ENCODE data around the gene SEMA3G.

Gene SEMA3G

GRCh38 chr3:52432225-52432624 lies 12.7 kb downstream of the SEMA3G start:
- Histone ChIP-seq H3K4me3 (ENCODE audit: insufficient read depth in 1 of 2, low read depth in 1 of 2, low read length in 2 of 2) (no peak overlapping the region), H2AK5ac (ENCODE audit: low read length, severe bottlenecking) (no peak overlapping the region), H4K8ac (ENCODE audit: low read length) (no peak overlapping the region), H3K4ac (ENCODE audit: low read depth in 1 of 2, low read length in 2 of 2) (no peak overlapping the region), H2BK15ac (ENCODE audit: low read depth, poor library complexity, severe bottlenecking) (no peak overlapping the region), H3K27ac (ENCODE audit: low read length, poor library complexity, severe bottlenecking) (no peak overlapping the region), H3K4me2 (ENCODE audit: low read length, poor library complexity, severe bottlenecking) (no peak overlapping the region), H2BK12ac (ENCODE audit: low read length in 2 of 2) (no peak overlapping the region), H3K9ac (ENCODE audit: low read length) (no peak overlapping the region), H3K23ac (ENCODE audit: low read length in 2 of 2) (no peak overlapping the region), H3K9me3 (ENCODE audit: control insufficient read depth, low read length) (no peaks in the 10 kb centered on the region), H3K18ac (ENCODE audit: low read depth in 1 of 2, low read length in 2 of 2) (no peak overlapping the region), H4K91ac (ENCODE audit: low read length) (no peak overlapping the region), H3K14ac (ENCODE audit: low read length in 2 of 2) (no peak overlapping the region), H2AFZ (ENCODE audit: low read depth, low read length) (no peak overlapping the region), H3K4me1 (ENCODE audit: control insufficient read depth, insufficient read depth, low read depth, low read length) (peaks cover 2% of the 10 kb centered on the region), H3K79me1 (replicated peaks; ENCODE audit: low read length, poor library complexity, severe bottlenecking) (no peaks in the 10 kb centered on the region), H3K36me3 (ENCODE audit: control insufficient read depth in 1 of 2, insufficient read depth in 2 of 2, low read depth in 1 of 2, low read length in 2 of 2) (no peaks in the 10 kb centered on the region), H3K27me3 (ENCODE audit: control insufficient read depth in 1 of 2, insufficient read depth in 1 of 2, low read length in 2 of 2) (peaks cover 10 to 35% of the 10 kb centered on the region in 2 experiments), H2BK120ac (ENCODE audit: low read depth, low read length) (no peak overlapping the region), H2BK5ac (ENCODE audit: low read depth, low read length, poor library complexity, severe bottlenecking) (no peak overlapping the region)
- 73% methylated on average over 6 of the region's 6 CpGs for WGBS
- DNase-seq = no peak

DNA sequence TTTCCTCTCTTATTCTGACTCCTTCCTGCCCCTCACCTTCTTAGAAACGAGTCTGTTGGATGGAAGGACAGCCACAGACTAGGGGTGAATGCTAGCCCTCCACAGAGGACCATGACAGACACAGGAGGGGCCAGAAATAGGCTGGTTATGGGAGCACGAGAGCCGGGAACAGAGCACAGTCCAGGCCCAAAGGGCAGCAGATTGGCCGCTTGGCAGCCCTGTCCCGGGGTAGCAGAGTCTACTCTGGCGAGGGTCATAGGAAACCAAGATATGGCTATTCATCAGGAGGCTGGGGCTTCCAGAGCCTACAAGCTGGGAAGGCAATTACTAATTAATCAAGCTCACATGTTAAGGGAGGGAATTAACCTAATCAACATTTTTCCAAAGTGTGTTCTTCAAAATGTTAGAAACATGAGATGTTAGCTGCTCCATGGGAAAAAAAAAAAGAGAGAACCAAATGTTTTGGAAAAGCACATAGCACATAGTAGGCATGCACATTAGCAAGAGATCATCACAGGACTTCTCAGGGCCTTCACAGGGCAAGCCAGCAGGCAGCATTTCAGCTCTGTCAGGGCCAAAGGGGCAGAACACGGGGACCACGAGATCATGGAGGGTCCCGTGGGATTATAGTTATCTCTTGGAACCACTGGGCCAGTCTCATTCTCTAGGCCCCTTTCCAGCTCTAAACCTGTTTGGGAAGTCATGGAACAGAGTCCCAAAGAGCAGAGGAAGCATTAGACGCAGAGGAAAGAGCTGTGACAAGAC lies 13.3 kb downstream of the SEMA3G start:
- peaks cover 10 to 35% of the 10 kb centered on the region in 2 experiments for H3K27me3 ChIP-seq (ENCODE audit: control insufficient read depth in 1 of 2, insufficient read depth in 1 of 2, low read length in 2 of 2)
- no peak overlapping the region for H2BK15ac ChIP-seq (ENCODE audit: low read depth, poor library complexity, severe bottlenecking)
- DNase-seq = no peak
- no peak overlapping the region for H3K18ac ChIP-seq (ENCODE audit: low read depth in 1 of 2, low read length in 2 of 2)
- no peak overlapping the region for H3K27ac ChIP-seq (ENCODE audit: low read length, poor library complexity, severe bottlenecking)
- H3K14ac ChIP-seq (ENCODE audit: low read length in 2 of 2) = no peak overlapping the region
- no peak overlapping the region for H2BK12ac ChIP-seq (ENCODE audit: low read length in 2 of 2)
- no peak overlapping the region for H3K4me2 ChIP-seq (ENCODE audit: low read length, poor library complexity, severe bottlenecking)
- no peaks in the 10 kb centered on the region for H3K36me3 ChIP-seq (ENCODE audit: control insufficient read depth in 1 of 2, insufficient read depth in 2 of 2, low read depth in 1 of 2, low read length in 2 of 2)
- H3K23ac ChIP-seq (ENCODE audit: low read length in 2 of 2) = no peak overlapping the region
- WGBS = 84% methylated on average over 8 of the region's 10 CpGs
- H2AFZ ChIP-seq (ENCODE audit: low read depth, low read length) = no peak overlapping the region
- no peaks in the 10 kb centered on the region for H3K79me1 ChIP-seq (replicated peaks; ENCODE audit: low read length, poor library complexity, severe bottlenecking)
- no peak overlapping the region for H2BK120ac ChIP-seq (ENCODE audit: low read depth, low read length)
- H2AK5ac ChIP-seq (ENCODE audit: low read length, severe bottlenecking) = no peak overlapping the region
- no peak overlapping the region for H4K91ac ChIP-seq (ENCODE audit: low read length)
- no peaks in the 10 kb centered on the region for H3K9me3 ChIP-seq (ENCODE audit: control insufficient read depth, low read length)
- no peak overlapping the region for H4K8ac ChIP-seq (ENCODE audit: low read length)
- no peak overlapping the region for H3K4me3 ChIP-seq (ENCODE audit: insufficient read depth in 1 of 2, low read depth in 1 of 2, low read length in 2 of 2)
- H3K9ac ChIP-seq (ENCODE audit: low read length) = no peak overlapping the region
- no peak overlapping the region for H2BK5ac ChIP-seq (ENCODE audit: low read depth, low read length, poor library complexity, severe bottlenecking)
- peaks cover 2% of the 10 kb centered on the region for H3K4me1 ChIP-seq (ENCODE audit: control insufficient read depth, insufficient read depth, low read depth, low read length)
- H3K4ac ChIP-seq (ENCODE audit: low read depth in 1 of 2, low read length in 2 of 2) = no peak overlapping the region

DNA sequence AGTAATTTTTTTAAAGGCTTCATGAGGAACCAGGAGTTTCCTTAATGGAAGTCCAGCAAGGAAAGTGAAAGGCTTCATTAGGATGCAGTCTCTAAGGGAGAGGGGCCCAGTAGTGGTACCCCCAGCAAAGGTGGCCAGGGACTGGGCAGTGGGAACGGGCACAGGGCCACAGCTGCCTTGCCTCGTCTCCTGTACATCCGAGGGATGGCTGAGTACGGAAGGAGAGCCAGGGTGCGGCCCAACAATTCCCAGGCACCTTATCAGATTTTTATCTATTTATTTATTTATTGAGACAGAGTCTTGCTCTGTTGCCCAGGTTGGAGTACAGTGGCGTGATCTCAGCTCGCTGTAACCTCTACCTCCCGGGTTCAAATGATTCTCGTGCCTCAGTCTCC lies 14.5 kb downstream of the SEMA3G start:
- Histone ChIP-seq H2BK12ac (ENCODE audit: low read length in 2 of 2) (no peak overlapping the region), H2BK120ac (ENCODE audit: low read depth, low read length) (no peak overlapping the region), H3K79me1 (replicated peaks; ENCODE audit: low read length, poor library complexity, severe bottlenecking) (no peaks in the 10 kb centered on the region), H3K4ac (ENCODE audit: low read depth in 1 of 2, low read length in 2 of 2) (no peak overlapping the region), H3K36me3 (ENCODE audit: control insufficient read depth in 1 of 2, insufficient read depth in 2 of 2, low read depth in 1 of 2, low read length in 2 of 2) (no peaks in the 10 kb centered on the region), H3K27me3 (ENCODE audit: control insufficient read depth in 1 of 2, insufficient read depth in 1 of 2, low read length in 2 of 2) (peaks cover 10 to 26% of the 10 kb centered on the region in 2 experiments), H3K9me3 (ENCODE audit: control insufficient read depth, low read length) (no peaks in the 10 kb centered on the region), H2BK5ac (ENCODE audit: low read depth, low read length, poor library complexity, severe bottlenecking) (no peak overlapping the region), H2BK15ac (ENCODE audit: low read depth, poor library complexity, severe bottlenecking) (no peak overlapping the region), H3K23ac (ENCODE audit: low read length in 2 of 2) (no peak overlapping the region), H4K8ac (ENCODE audit: low read length) (no peak overlapping the region), H2AK5ac (ENCODE audit: low read length, severe bottlenecking) (no peak overlapping the region), H3K4me3 (ENCODE audit: insufficient read depth in 1 of 2, low read depth in 1 of 2, low read length in 2 of 2) (no peak overlapping the region), H4K91ac (ENCODE audit: low read length) (no peak overlapping the region), H3K18ac (ENCODE audit: low read depth in 1 of 2, low read length in 2 of 2) (no peak overlapping the region), H3K4me1 (ENCODE audit: control insufficient read depth, insufficient read depth, low read depth, low read length) (no peaks in the 10 kb centered on the region), H3K14ac (ENCODE audit: low read length in 2 of 2) (no peak overlapping the region), H3K27ac (ENCODE audit: low read length, poor library complexity, severe bottlenecking) (no peak overlapping the region), H3K4me2 (ENCODE audit: low read length, poor library complexity, severe bottlenecking) (no peak overlapping the region), H3K9ac (ENCODE audit: low read length) (no peak overlapping the region), H2AFZ (ENCODE audit: low read depth, low read length) (no peak overlapping the region)
- DNase-seq = no peak
- WGBS = 93% methylated on average over 5 of the region's 9 CpGs

DNA sequence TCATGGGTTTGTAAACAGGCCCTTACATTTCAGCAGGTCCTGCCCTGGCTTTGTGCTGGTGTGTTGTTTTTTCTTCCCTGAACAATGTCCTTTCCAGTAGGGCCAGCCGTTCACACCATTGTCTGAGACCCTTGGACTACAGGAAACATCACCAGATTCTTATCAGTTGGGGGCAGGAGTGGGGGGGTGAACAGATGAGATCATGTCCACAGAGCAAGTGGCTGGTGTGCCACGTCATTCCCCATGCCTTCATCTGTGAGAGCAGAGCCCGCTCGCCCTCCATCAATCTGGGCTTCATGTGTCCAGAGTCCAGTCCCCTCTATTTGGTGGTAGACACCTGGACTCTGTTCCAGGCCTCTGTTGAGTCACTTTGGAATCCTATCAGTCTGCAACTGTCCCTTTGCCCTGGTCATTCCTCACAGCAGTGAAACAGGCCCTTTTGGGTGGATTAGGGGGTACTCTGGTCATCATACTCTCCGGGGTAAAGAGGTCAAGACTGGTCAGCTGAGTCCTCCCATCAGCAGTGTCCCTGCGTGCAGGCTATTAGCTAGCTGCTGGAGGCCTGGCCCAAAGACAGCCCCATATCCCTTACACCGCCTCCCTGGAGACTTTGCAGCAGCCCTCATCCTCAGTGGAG lies 15.0 kb downstream of the SEMA3G start:
- no peak overlapping the region for H2BK12ac ChIP-seq (ENCODE audit: low read length in 2 of 2)
- H3K23ac ChIP-seq (ENCODE audit: low read length in 2 of 2) = no peak overlapping the region
- H3K27me3 ChIP-seq (ENCODE audit: control insufficient read depth in 1 of 2, insufficient read depth in 1 of 2, low read length in 2 of 2) = peaks cover 7 to 22% of the 10 kb centered on the region in 2 experiments
- no peaks in the 10 kb centered on the region for H3K9me3 ChIP-seq (ENCODE audit: control insufficient read depth, low read length)
- no peaks in the 10 kb centered on the region for H3K36me3 ChIP-seq (ENCODE audit: control insufficient read depth in 1 of 2, insufficient read depth in 2 of 2, low read depth in 1 of 2, low read length in 2 of 2)
- WGBS = 84% methylated on average over 4 of the region's 7 CpGs
- no peak overlapping the region for H2AK5ac ChIP-seq (ENCODE audit: low read length, severe bottlenecking)
- peak; percentile 46 for DNase-seq
- H3K4me3 ChIP-seq (ENCODE audit: insufficient read depth in 1 of 2, low read depth in 1 of 2, low read length in 2 of 2) = no peak overlapping the region
- H3K14ac ChIP-seq (ENCODE audit: low read length in 2 of 2) = no peak overlapping the region
- H3K9ac ChIP-seq (ENCODE audit: low read length) = no peak overlapping the region
- no peak overlapping the region for H2BK120ac ChIP-seq (ENCODE audit: low read depth, low read length)
- no peaks in the 10 kb centered on the region for H3K4me1 ChIP-seq (ENCODE audit: control insufficient read depth, insufficient read depth, low read depth, low read length)
- no peak overlapping the region for H2BK15ac ChIP-seq (ENCODE audit: low read depth, poor library complexity, severe bottlenecking)
- no peak overlapping the region for H4K8ac ChIP-seq (ENCODE audit: low read length)
- no peaks in the 10 kb centered on the region for H3K79me1 ChIP-seq (replicated peaks; ENCODE audit: low read length, poor library complexity, severe bottlenecking)
- H2AFZ ChIP-seq (ENCODE audit: low read depth, low read length) = no peak overlapping the region
- no peak overlapping the region for H3K27ac ChIP-seq (ENCODE audit: low read length, poor library complexity, severe bottlenecking)
- H2BK5ac ChIP-seq (ENCODE audit: low read depth, low read length, poor library complexity, severe bottlenecking) = no peak overlapping the region
- H4K91ac ChIP-seq (ENCODE audit: low read length) = no peak overlapping the region
- no peak overlapping the region for H3K4me2 ChIP-seq (ENCODE audit: low read length, poor library complexity, severe bottlenecking)
- no peak overlapping the region for H3K18ac ChIP-seq (ENCODE audit: low read depth in 1 of 2, low read length in 2 of 2)
- H3K4ac ChIP-seq (ENCODE audit: low read depth in 1 of 2, low read length in 2 of 2) = no peak overlapping the region

Measured in mesenchymal stem cell (in vitro differentiated cells and primary cell).